GM12874 (cell line): ENCODE measurements around the gene CDH4.

Source experiments
- CTCF ChIP-seq: IDR thresholded peaks from 2 replicates; pipeline ENCODE4 v1.5.1; 2011; ENCODE audit warnings: low read depth, mild to moderate bottlenecking, control low read depth, low read length, moderate library complexity; ENCODE audit not compliant: insufficient read depth

The CDH4 gene

GRCh38 chr20:61394088-61394799, 142.2 kb downstream of the CDH4 start:
- no peak for TF ChIP-seq CTCF

- no peak for TF ChIP-seq CTCF
Measured at GRCh38 chr20:61396262-61396848, 144.3 kb downstream of the CDH4 start.

GRCh38 chr20:61397146-61397545, 145.1 kb downstream of the CDH4 start:
- TF ChIP-seq CTCF, result no peak

- TF ChIP-seq CTCF, result no peak
Measured at GRCh38 chr20:61397790-61398189, 145.7 kb downstream of the CDH4 start.

GRCh38 chr20:61399433-61399832, 147.4 kb downstream of the CDH4 start:
- no peak for TF ChIP-seq CTCF

- TF ChIP-seq CTCF, result no peak
Measured at GRCh38 chr20:61400499-61400898, 148.4 kb downstream of the CDH4 start.

- no peak for TF ChIP-seq CTCF
Measured at GRCh38 chr20:61404303-61404702, 152.2 kb downstream of the CDH4 start.
